HEK293 (cell line): ENCODE measurements around the gene BUB1.

Experiments used
- ZFHX2 ChIP-seq: fragments of 450-650 bp; formaldehyde crosslinking; conservative IDR thresholded peaks from 2 replicates; pipeline ENCODE4 v1.5.1; 2016; ENCODE audit warnings: missing biosample characterization, missing genetic modification characterization
- ZNF138 ChIP-seq: fragments of 450-650 bp; formaldehyde crosslinking; IDR thresholded peaks from 2 replicates; pipeline ENCODE4 v1.5.1; 2016; ENCODE audit warnings: missing biosample characterization, missing genetic modification characterization, borderline replicate concordance
- ZNF140 ChIP-seq: fragments of 450-650 bp; formaldehyde crosslinking; IDR thresholded peaks from 2 replicates; pipeline ENCODE4 v1.5.1; 2016; ENCODE audit warnings: missing biosample characterization, missing genetic modification characterization
- ZNF274 ChIP-seq, 2 experiments: fragments of 200-500 bp in 1 of 2; fragments of 450-650 bp in 1 of 2; sonication (Bioruptor generic) in 1 of 2; formaldehyde crosslinking in 1 of 2; IDR thresholded peaks; 2 replicates each; pipeline versions ENCODE4 v1.5.1 to v1.6.1; 2014 to 2016; ENCODE audit warnings: borderline replicate concordance in 1 of 2, inconsistent platforms in 1 of 2, low read length in 1 of 2, missing biosample characterization in 1 of 2, missing genetic modification characterization in 1 of 2
- TF ChIP-seq, protein P1 (sequence below): fragments of 450-650 bp; formaldehyde crosslinking; IDR thresholded peaks from 2 replicates; pipeline ENCODE4 v1.5.1; 2016; ENCODE audit warnings: missing biosample characterization, missing genetic modification characterization
- TF ChIP-seq, protein P2 (sequence below): fragments of 450-650 bp; IDR thresholded peaks from 2 replicates; pipeline ENCODE4 v1.5.1; 2018; ENCODE audit warnings: missing biosample characterization, missing genetic modification characterization
- TF ChIP-seq, protein P3 (sequence below): fragments of 450-650 bp; formaldehyde crosslinking; IDR thresholded peaks from 2 replicates; pipeline ENCODE4 v1.5.1; 2016; ENCODE audit warnings: missing biosample characterization, missing genetic modification characterization, borderline replicate concordance
- TF ChIP-seq, protein P4 (sequence below): fragments of 450-650 bp; formaldehyde crosslinking; IDR thresholded peaks from 2 replicates; pipeline ENCODE4 v1.5.1; 2016; ENCODE audit warnings: missing biosample characterization, missing genetic modification characterization

DNA sequence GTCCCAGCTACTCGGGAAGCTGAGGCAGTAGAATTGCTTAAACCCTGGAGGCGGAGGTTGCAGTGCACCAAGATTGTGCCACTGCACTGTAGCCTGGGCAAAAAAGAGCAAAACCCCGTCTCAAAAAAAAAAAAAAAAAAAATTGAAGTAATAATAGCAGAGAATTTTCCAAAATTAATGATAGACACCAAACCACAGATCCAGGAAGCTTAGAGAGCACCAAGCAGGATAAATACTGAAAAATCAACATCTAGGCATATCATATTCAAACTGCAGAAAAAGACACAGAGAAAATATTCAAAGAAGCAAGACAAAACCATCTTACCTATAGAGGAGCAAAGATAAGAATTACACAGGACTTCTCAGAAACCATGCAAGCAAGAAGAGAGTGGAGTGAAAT lies 33.5 kb downstream of the BUB1 start:
- TF ChIP-seq, protein P1, sequence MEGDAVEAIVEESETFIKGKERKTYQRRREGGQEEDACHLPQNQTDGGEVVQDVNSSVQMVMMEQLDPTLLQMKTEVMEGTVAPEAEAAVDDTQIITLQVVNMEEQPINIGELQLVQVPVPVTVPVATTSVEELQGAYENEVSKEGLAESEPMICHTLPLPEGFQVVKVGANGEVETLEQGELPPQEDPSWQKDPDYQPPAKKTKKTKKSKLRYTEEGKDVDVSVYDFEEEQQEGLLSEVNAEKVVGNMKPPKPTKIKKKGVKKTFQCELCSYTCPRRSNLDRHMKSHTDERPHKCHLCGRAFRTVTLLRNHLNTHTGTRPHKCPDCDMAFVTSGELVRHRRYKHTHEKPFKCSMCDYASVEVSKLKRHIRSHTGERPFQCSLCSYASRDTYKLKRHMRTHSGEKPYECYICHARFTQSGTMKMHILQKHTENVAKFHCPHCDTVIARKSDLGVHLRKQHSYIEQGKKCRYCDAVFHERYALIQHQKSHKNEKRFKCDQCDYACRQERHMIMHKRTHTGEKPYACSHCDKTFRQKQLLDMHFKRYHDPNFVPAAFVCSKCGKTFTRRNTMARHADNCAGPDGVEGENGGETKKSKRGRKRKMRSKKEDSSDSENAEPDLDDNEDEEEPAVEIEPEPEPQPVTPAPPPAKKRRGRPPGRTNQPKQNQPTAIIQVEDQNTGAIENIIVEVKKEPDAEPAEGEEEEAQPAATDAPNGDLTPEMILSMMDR (tag by site-specific recombination) = no peak
- TF ChIP-seq ZFHX2 (tag by site-specific recombination) = no peak
- no peak for TF ChIP-seq ZNF140
- TF ChIP-seq, protein P2, sequence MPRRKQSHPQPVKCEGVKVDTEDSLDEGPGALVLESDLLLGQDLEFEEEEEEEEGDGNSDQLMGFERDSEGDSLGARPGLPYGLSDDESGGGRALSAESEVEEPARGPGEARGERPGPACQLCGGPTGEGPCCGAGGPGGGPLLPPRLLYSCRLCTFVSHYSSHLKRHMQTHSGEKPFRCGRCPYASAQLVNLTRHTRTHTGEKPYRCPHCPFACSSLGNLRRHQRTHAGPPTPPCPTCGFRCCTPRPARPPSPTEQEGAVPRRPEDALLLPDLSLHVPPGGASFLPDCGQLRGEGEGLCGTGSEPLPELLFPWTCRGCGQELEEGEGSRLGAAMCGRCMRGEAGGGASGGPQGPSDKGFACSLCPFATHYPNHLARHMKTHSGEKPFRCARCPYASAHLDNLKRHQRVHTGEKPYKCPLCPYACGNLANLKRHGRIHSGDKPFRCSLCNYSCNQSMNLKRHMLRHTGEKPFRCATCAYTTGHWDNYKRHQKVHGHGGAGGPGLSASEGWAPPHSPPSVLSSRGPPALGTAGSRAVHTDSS = no peak
- no peak for TF ChIP-seq ZNF274 (IDR thresholded peaks at IDR 0.05; ENCODE audit: low read length)
- TF ChIP-seq ZNF274 (tag by site-specific recombination; IDR thresholded peaks at IDR 0.05; ENCODE audit: borderline replicate concordance) = no peak
- TF ChIP-seq, protein P3, sequence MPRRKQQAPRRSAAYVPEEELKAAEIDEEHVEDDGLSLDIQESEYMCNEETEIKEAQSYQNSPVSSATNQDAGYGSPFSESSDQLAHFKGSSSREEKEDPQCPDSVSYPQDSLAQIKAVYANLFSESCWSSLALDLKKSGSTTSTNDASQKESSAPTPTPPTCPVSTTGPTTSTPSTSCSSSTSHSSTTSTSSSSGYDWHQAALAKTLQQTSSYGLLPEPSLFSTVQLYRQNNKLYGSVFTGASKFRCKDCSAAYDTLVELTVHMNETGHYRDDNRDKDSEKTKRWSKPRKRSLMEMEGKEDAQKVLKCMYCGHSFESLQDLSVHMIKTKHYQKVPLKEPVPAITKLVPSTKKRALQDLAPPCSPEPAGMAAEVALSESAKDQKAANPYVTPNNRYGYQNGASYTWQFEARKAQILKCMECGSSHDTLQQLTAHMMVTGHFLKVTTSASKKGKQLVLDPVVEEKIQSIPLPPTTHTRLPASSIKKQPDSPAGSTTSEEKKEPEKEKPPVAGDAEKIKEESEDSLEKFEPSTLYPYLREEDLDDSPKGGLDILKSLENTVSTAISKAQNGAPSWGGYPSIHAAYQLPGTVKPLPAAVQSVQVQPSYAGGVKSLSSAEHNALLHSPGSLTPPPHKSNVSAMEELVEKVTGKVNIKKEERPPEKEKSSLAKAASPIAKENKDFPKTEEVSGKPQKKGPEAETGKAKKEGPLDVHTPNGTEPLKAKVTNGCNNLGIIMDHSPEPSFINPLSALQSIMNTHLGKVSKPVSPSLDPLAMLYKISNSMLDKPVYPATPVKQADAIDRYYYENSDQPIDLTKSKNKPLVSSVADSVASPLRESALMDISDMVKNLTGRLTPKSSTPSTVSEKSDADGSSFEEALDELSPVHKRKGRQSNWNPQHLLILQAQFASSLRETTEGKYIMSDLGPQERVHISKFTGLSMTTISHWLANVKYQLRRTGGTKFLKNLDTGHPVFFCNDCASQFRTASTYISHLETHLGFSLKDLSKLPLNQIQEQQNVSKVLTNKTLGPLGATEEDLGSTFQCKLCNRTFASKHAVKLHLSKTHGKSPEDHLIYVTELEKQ (tag by site-specific recombination) = no peak
- TF ChIP-seq, protein P4, sequence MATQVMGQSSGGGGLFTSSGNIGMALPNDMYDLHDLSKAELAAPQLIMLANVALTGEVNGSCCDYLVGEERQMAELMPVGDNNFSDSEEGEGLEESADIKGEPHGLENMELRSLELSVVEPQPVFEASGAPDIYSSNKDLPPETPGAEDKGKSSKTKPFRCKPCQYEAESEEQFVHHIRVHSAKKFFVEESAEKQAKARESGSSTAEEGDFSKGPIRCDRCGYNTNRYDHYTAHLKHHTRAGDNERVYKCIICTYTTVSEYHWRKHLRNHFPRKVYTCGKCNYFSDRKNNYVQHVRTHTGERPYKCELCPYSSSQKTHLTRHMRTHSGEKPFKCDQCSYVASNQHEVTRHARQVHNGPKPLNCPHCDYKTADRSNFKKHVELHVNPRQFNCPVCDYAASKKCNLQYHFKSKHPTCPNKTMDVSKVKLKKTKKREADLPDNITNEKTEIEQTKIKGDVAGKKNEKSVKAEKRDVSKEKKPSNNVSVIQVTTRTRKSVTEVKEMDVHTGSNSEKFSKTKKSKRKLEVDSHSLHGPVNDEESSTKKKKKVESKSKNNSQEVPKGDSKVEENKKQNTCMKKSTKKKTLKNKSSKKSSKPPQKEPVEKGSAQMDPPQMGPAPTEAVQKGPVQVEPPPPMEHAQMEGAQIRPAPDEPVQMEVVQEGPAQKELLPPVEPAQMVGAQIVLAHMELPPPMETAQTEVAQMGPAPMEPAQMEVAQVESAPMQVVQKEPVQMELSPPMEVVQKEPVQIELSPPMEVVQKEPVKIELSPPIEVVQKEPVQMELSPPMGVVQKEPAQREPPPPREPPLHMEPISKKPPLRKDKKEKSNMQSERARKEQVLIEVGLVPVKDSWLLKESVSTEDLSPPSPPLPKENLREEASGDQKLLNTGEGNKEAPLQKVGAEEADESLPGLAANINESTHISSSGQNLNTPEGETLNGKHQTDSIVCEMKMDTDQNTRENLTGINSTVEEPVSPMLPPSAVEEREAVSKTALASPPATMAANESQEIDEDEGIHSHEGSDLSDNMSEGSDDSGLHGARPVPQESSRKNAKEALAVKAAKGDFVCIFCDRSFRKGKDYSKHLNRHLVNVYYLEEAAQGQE (tag by site-specific recombination) = no peak
- TF ChIP-seq ZNF138 (tag by site-specific recombination) = no peak
